Endothelial cell of hepatic sinusoid (primary cell): ENCODE measurements around the gene RAD18.

Experiments
- in situ Hi-C: cut with HindIII; loops from 2 replicates; pipeline ENCODE4 v1.10.0; 2017; ENCODE audit warnings: low sequenced_read_pairs

RAD18 gene

DNA sequence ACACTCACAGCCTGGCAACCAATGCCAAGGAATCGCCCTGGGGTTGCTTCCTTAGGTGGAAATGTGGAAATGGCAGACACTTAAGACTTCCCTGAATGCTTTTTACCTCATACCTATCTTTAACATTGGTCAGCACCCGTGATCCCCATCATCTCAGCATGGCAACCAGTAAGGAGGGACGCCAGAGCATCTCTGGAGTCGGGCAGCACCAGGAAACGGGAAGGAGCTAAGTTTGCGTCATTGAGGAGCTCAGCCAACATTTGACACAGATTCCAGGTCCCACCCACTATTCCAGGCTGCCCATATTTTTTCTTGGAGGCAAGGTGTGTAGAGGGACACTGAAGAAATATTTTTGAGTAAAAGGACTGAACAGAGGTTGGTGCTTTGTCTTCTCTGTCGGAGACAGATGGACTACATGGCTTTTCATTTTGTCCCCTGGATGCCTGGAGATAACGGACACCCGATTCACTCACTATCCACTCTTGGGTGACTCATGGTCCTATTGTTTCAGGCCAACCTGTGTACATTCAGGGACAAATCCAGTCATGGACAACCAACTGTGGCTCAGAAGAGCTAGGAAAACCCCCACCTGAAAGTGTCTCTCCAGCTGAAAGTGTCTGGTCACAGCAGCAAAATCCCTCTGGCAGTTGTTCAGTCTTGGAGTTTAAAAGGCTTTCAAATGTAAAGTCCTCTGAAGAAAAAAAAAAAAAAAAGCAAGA is 123.5 kb downstream of the RAD18 start:
- in situ Hi-C loops: loop anchor here (5.0 kb wide), 1 partner anchor 42 kb away; no protein-coding TSS in a partner anchor

- in situ Hi-C loops: no loop called here
These were observed 124.4 kb downstream of the RAD18 start for GRCh38 chr3:8838765-8839423.

- in situ Hi-C loops: no loop called here
These were observed 125.0 kb downstream of the RAD18 start for GRCh38 chr3:8838234-8838633.

- in situ Hi-C loops: no loop called here
These were observed 126.1 kb downstream of the RAD18 start for GRCh38 chr3:8837162-8837561.

- in situ Hi-C loops: no loop called here
These were observed 127.2 kb downstream of the RAD18 start for GRCh38 chr3:8836096-8836495.

DNA sequence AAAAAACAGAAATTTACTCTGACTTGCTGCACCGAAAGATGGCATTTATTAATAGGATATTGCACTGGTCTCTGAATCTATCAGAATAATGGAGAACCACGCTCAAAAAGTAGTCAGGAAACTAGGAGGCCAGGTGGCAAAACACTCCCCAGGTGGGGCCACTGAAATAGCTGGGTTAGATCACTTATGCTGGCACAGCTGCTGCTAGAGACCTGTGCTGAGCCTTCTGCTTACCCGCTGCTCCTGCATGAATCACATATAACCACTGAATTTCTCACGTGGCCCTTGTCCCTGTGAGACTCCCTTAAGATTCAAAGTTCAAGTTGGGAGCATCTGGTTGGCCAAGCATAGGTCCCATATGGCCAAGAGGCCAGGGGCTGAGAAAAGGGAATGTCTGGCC is 127.9 kb downstream of the RAD18 start:
- in situ Hi-C loops: no loop called here

DNA sequence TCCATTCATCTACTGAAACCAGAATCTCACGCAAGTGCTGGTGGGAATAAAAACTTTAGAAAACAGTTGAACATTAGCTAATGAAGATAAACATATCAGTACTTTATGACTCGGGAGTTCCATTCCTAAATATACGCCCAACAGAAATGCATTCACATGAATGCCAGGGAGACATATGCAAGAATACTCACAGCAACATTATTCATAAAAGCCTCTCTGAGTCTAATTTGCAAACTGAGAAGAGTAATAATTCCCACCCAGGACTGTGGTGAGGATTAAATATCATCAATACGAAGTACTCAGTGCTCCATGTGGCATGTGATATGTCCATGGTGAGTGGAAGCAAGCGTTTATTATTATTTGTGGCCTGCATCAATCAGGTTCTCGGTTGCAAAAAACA is 128.3 kb downstream of the RAD18 start:
- in situ Hi-C loops: no loop called here

DNA sequence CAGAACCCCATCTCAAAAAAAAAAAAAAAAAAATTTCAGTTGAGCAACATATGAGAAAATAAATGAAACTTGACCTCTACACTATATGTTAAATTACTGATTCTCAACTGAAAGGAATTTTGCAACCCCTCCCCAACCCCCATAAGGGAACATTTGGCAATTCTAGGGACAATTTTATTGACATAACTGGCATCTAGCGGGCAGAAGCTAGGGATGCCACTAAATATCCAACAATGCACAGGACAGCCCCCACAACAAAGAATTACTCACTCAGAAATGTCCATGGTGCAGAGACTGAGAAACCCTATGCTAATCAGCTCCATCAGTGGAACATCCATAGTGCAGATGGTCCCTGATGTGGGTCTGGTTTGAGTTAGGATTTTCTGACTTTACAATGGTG is 135.6 kb downstream of the RAD18 start:
- in situ Hi-C loops: no loop called here
